ENCODE data around the gene GNB3. TPM values are rescaled to one million over a fixed set of nuclear protein-coding genes. Genes with fewer than 3 reads are reported as not detected.

GNB3 gene
- total RNA-seq, 1 experiment from 2014 or later: 20.7 TPM

GRCh38 chr12:6847676-6848075 lies 7.0 kb downstream of the GNB3 start:
- Histone ChIP-seq H3K9me3 (ENCODE audit: low read depth, low read length, poor library complexity, severe bottlenecking) (no peaks in the 10 kb centered on the region), H3K4me1 (ENCODE audit: insufficient read depth, low read length, poor library complexity, severe bottlenecking) (peaks cover 12% of the 10 kb centered on the region), H3K36me3 (ENCODE audit: insufficient read depth, low read length, poor library complexity, severe bottlenecking) (peaks cover 59% of the 10 kb centered on the region), H3K4me3 (ENCODE audit: low read depth, low read length, poor library complexity, severe bottlenecking) (no peak overlapping the region), H3K27me3 (replicated peaks; ENCODE audit: insufficient read depth, low read depth, low read length, poor library complexity) (no peaks in the 10 kb centered on the region), H3K27ac (ENCODE audit: low read depth, low read length, poor library complexity, severe bottlenecking) (no peak overlapping the region)
- TF ChIP-seq CTCF (conservative IDR thresholded peaks at IDR 0.05; ENCODE audit: low read depth, low read length) (no peak), EZH2 (IDR thresholded peaks at IDR 0.05; ENCODE audit: borderline replicate concordance, low read depth, low read length, poor library complexity, severe bottlenecking) (no peak)
- no TSS peak for BruUV-seq (replicated peaks)
- DNase-seq (ENCODE audit: low spot score): no peak
- POLR2A ChIA-PET (ENCODE audit: low non-redundant PET): no interaction called here
- intact Hi-C loops (cut with micrococcal nuclease; ENCODE audit: unreplicated experiment): no loop called here
- CTCF ChIA-PET: no interaction called here

- POLR2A ChIA-PET (ENCODE audit: low non-redundant PET): no interaction called here
These were observed 8.7 kb downstream of the GNB3 start for GRCh38 chr12:6849427-6849826.

GRCh38 chr12:6849976-6850560 lies 9.3 kb downstream of the GNB3 start:
- Histone ChIP-seq H3K4me1 (ENCODE audit: insufficient read depth, low read length, poor library complexity, severe bottlenecking) (peaks cover 24% of the 10 kb centered on the region), H3K27me3 (replicated peaks; ENCODE audit: insufficient read depth, low read depth, low read length, poor library complexity) (no peaks in the 10 kb centered on the region), H3K9me3 (ENCODE audit: low read depth, low read length, poor library complexity, severe bottlenecking) (no peaks in the 10 kb centered on the region), H3K36me3 (ENCODE audit: insufficient read depth, low read length, poor library complexity, severe bottlenecking) (peaks cover 48% of the 10 kb centered on the region), H3K4me3 (ENCODE audit: low read depth, low read length, poor library complexity, severe bottlenecking) (peak overlapping the region; percentile 67), H3K27ac (ENCODE audit: low read depth, low read length, poor library complexity, severe bottlenecking) (peak overlapping the region; percentile 81)
- ChIA-PET CTCF (no interaction called here), POLR2A (ENCODE audit: low non-redundant PET) (no interaction called here)
- no TSS peak for BruUV-seq (replicated peaks)
- intact Hi-C loops (cut with micrococcal nuclease; ENCODE audit: unreplicated experiment): no loop called here
- no peak for DNase-seq (ENCODE audit: low spot score)
- TF ChIP-seq EZH2 (IDR thresholded peaks at IDR 0.05; ENCODE audit: borderline replicate concordance, low read depth, low read length, poor library complexity, severe bottlenecking): no peak
- TF ChIP-seq CTCF (conservative IDR thresholded peaks at IDR 0.05; ENCODE audit: low read depth, low read length): no peak

More at GRCh38 chr12:6849427-6849826, 8.7 kb downstream of the GNB3 start:
- no peak for DNase-seq (ENCODE audit: low spot score)
- Histone ChIP-seq H3K4me3 (ENCODE audit: low read depth, low read length, poor library complexity, severe bottlenecking) (peak overlapping the region; percentile 67), H3K36me3 (ENCODE audit: insufficient read depth, low read length, poor library complexity, severe bottlenecking) (peaks cover 54% of the 10 kb centered on the region), H3K27ac (ENCODE audit: low read depth, low read length, poor library complexity, severe bottlenecking) (peak overlapping the region; percentile 10), H3K9me3 (ENCODE audit: low read depth, low read length, poor library complexity, severe bottlenecking) (no peaks in the 10 kb centered on the region), H3K4me1 (ENCODE audit: insufficient read depth, low read length, poor library complexity, severe bottlenecking) (peaks cover 24% of the 10 kb centered on the region), H3K27me3 (replicated peaks; ENCODE audit: insufficient read depth, low read depth, low read length, poor library complexity) (no peaks in the 10 kb centered on the region)
- intact Hi-C loops (cut with micrococcal nuclease; ENCODE audit: unreplicated experiment): no loop called here
- TF ChIP-seq EZH2 (IDR thresholded peaks at IDR 0.05; ENCODE audit: borderline replicate concordance, low read depth, low read length, poor library complexity, severe bottlenecking) (no peak), CTCF (conservative IDR thresholded peaks at IDR 0.05; ENCODE audit: low read depth, low read length) (no peak)
- BruUV-seq (replicated peaks): no TSS peak
- CTCF ChIA-PET: no interaction called here

Data from A673 (cell line).